Parathyroid adenoma (tissue), 2 donors: ENCODE measurements around the gene NAV2.

Source experiments
- H2AFZ ChIP-seq: fragments of 300-600 bp; sonication (generic); one replicate; pipeline ENCODE4 v1.7.0; 2017; ENCODE audit warnings: antibody characterized with exemption, mild to moderate bottlenecking
- H3K27ac ChIP-seq: fragments of 300-600 bp; sonication (generic); one replicate; pipeline ENCODE4 v1.7.0; 2017
- H3K27me3 ChIP-seq: fragments of 300-600 bp; sonication (generic); one replicate; pipeline ENCODE4 v1.7.0; 2017; ENCODE audit warnings: low read length; ENCODE audit not compliant: control insufficient read depth, insufficient read depth
- H3K36me3 ChIP-seq: fragments of 300-600 bp; sonication (generic); one replicate; pipeline ENCODE4 v1.7.0; 2017; ENCODE audit warnings: low read length; ENCODE audit not compliant: control insufficient read depth, insufficient read depth
- H3K4me1 ChIP-seq: fragments of 300-600 bp; sonication (generic); one replicate; pipeline ENCODE4 v1.7.0; 2017; ENCODE audit warnings: control low read depth
- H3K4me2 ChIP-seq: fragments of 300-600 bp; sonication (generic); one replicate; pipeline ENCODE4 v1.7.0; 2017; ENCODE audit warnings: low read length
- H3K4me3 ChIP-seq: fragments of 300-600 bp; sonication (generic); one replicate; pipeline ENCODE4 v1.7.0; 2017; ENCODE audit warnings: low read depth, low read length
- H3K79me2 ChIP-seq: fragments of 300-600 bp; sonication (generic); one replicate; pipeline ENCODE4 v1.7.0; 2017; ENCODE audit warnings: control low read depth
- H3K9ac ChIP-seq: fragments of 300-600 bp; sonication (generic); one replicate; pipeline ENCODE4 v1.7.0; 2017; ENCODE audit warnings: mild to moderate bottlenecking
- H3K9me3 ChIP-seq: fragments of 300-600 bp; sonication (generic); one replicate; pipeline ENCODE4 v1.7.0; 2017; ENCODE audit warnings: low read length; ENCODE audit not compliant: control insufficient read depth
- CTCF ChIP-seq: fragments of 300-600 bp; sonication (generic); IDR thresholded peaks from one replicate; pipeline ENCODE4 v1.7.0; 2017; ENCODE audit warnings: antibody characterized with exemption, mild to moderate bottlenecking
- donor health status: primary hyperparathyroidism.

Gene NAV2

GRCh38 chr11:19961225-19961624, 248.6 kb downstream of the NAV2 start:
- Histone ChIP-seq H3K27me3 (no peaks in the 10 kb centered on the region), H3K9me3 (no peaks in the 10 kb centered on the region), H3K4me1 (no peaks in the 10 kb centered on the region), H3K79me2 (no peaks in the 10 kb centered on the region), H3K36me3 (no peaks in the 10 kb centered on the region), H3K4me3 (no peak overlapping the region), H3K9ac (no peak overlapping the region), H3K27ac (no peak overlapping the region), H3K4me2 (no peak overlapping the region), H2AFZ (no peak overlapping the region)
- no peak for TF ChIP-seq CTCF

- H3K4me2 ChIP-seq, result no peak overlapping the region
- no peak overlapping the region for H3K4me3 ChIP-seq
- H3K79me2 ChIP-seq, result no peaks in the 10 kb centered on the region
- no peak overlapping the region for H3K27ac ChIP-seq
- no peaks in the 10 kb centered on the region for H3K36me3 ChIP-seq
- H3K9ac ChIP-seq, result no peak overlapping the region
- TF ChIP-seq CTCF, result no peak
- no peaks in the 10 kb centered on the region for H3K4me1 ChIP-seq
- no peaks in the 10 kb centered on the region for H3K9me3 ChIP-seq
- H3K27me3 ChIP-seq, result no peaks in the 10 kb centered on the region
- H2AFZ ChIP-seq, result no peak overlapping the region
Observed at GRCh38 chr11:19962053-19962800, 249.6 kb downstream of the NAV2 start.

- TF ChIP-seq CTCF, result no peak
- no peaks in the 10 kb centered on the region for H3K27me3 ChIP-seq
- no peaks in the 10 kb centered on the region for H3K9me3 ChIP-seq
- H3K4me2 ChIP-seq, result no peak overlapping the region
- no peaks in the 10 kb centered on the region for H3K36me3 ChIP-seq
- H3K79me2 ChIP-seq, result no peaks in the 10 kb centered on the region
- H3K4me1 ChIP-seq, result no peaks in the 10 kb centered on the region
- H2AFZ ChIP-seq, result no peak overlapping the region
- no peak overlapping the region for H3K4me3 ChIP-seq
- no peak overlapping the region for H3K27ac ChIP-seq
- H3K9ac ChIP-seq, result no peak overlapping the region
Observed at GRCh38 chr11:19962801-19963175, 250.2 kb downstream of the NAV2 start.

GRCh38 chr11:19963697-19964387, 251.2 kb downstream of the NAV2 start:
- Histone ChIP-seq H3K27ac (no peak overlapping the region), H3K9me3 (no peaks in the 10 kb centered on the region), H3K79me2 (no peaks in the 10 kb centered on the region), H3K9ac (no peak overlapping the region), H3K4me3 (no peak overlapping the region), H3K4me2 (no peak overlapping the region), H3K4me1 (no peaks in the 10 kb centered on the region), H2AFZ (no peak overlapping the region), H3K27me3 (no peaks in the 10 kb centered on the region), H3K36me3 (no peaks in the 10 kb centered on the region)
- no peak for TF ChIP-seq CTCF
